Heart left ventricle (tissue), 16 donors: ENCODE data around the gene ARHGAP33. TPM values are rescaled to one million over a fixed set of nuclear protein-coding genes. Genes with fewer than 3 reads are reported as not detected.

Source experiments
- ATAC-seq, 4 donors: fragments of 200-7000 bp; cut with Tn5 transposase; one replicate each; pipeline ENCODE4 v1.9.1; 2020 to 2022; ENCODE audit warnings: moderate library complexity in 4 of 4, mild to moderate bottlenecking in 3 of 4, moderate number of reproducible peaks in 1 of 4
- DNase-seq, 5 donors: peaks; one replicate each; pipeline ENCODE4 v3.0.0-alpha.2; 2020
- H3K27ac ChIP-seq, 12 donors: fragments of 200-600 bp; sonication (generic) in 4 of 12; one replicate each; pipeline versions ENCODE4 v1.5.0 to v1.8.0; 2016 to 2022; ENCODE audit warnings: mild to moderate bottlenecking in 2 of 12
- H3K27me3 ChIP-seq, 9 donors: fragments of 200-600 bp; sonication (generic) in 2 of 9; one replicate each; pipeline versions ENCODE4 v1.5.1 to v1.8.0; 2016 to 2022; ENCODE audit warnings: mild to moderate bottlenecking in 3 of 9
- H3K36me3 ChIP-seq, 9 donors: fragments of 200-600 bp; sonication (generic) in 2 of 9; one replicate each; pipeline versions ENCODE4 v1.5.0 to v1.8.0; 2018 to 2022; ENCODE audit warnings: mild to moderate bottlenecking in 2 of 9
- H3K4me1 ChIP-seq, 12 donors: fragments of 200-600 bp; sonication (generic) in 4 of 12; one replicate each; pipeline versions ENCODE4 v1.5.0 to v1.8.0; 2016 to 2022; ENCODE audit warnings: mild to moderate bottlenecking in 3 of 12
- H3K4me3 ChIP-seq, 12 donors: fragments of 200-600 bp; sonication (generic) in 4 of 12; one replicate each; pipeline versions ENCODE4 v1.5.0 to v1.8.0; 2017 to 2022; ENCODE audit warnings: mild to moderate bottlenecking in 9 of 12, moderate library complexity in 4 of 12
- H3K9me3 ChIP-seq, 12 donors: fragments of 200-600 bp; sonication (generic) in 4 of 12; one replicate each; pipeline versions ENCODE4 v1.5.0 to v1.8.0; 2016 to 2022; ENCODE audit warnings: mild to moderate bottlenecking in 1 of 12
- POLR2A ChIP-seq, 2 donors: fragments of 450-650 bp; IDR thresholded peaks; one replicate each; pipeline ENCODE4 v1.6.1; 2017; ENCODE audit warnings: antibody characterized with exemption in 2 of 2, mild to moderate bottlenecking in 2 of 2, moderate library complexity in 2 of 2
- WGBS, 4 donors: extraction: QIAGEN DNeasy Blood & Tissue Kit in 2 of 4; methylation state at CpG; one replicate each; pipeline versions ENCODE4 v1.1.5 to v1.1.7; 2013 to 2018; 5-methylcytosine and 5-hydroxymethylcytosine counted together
- intact Hi-C, 10 donors: fragments of 100-400 bp; cut with DNase I; formaldehyde crosslinking; loops; one replicate each; pipeline versions ENCODE4 v1.11.1 to v1.14.2; 2022
- polyA plus RNA-seq, 2 donors: library from polyadenylated mRNA; stranded (reverse); fragments of 200-250 nt; gene quantifications; one replicate each; pipeline ENCODE4 v1.2.3, GENCODE V29; 2013
- total RNA-seq, 9 donors: library from RNA; depleted of rRNA in 2 of 9; stranded (reverse); fragments of >200 nt in 2 of 9; fragmentation: NEBNext Ultra II Directional in 3 of 9; extraction: Animal tissue kit (Norgen Biotek cat#: 25700) in 3 of 9; gene quantifications; one replicate each; pipeline versions ENCODE4 v1.1.0 to v1.2.4, GENCODE V29; 2016 to 2023
- TF ChIP-seq, protein P1 (sequence below), 12 donors: fragments of 200-600 bp; sonication (generic) in 4 of 12; IDR thresholded peaks; one replicate each; pipeline versions ENCODE4 v1.5.0 to v1.8.0; 2018 to 2022; ENCODE audit warnings: antibody characterized with exemption in 12 of 12, mild to moderate bottlenecking in 5 of 12
- donor health status: ischemic (EF 13 %, LVEDD 7.1; RV severe dilation, severe dysfunction).
- donor health status: healthy with polysubstance abuse.
- donor health status: DM: no; HTN: yes; CAD: no.
- donor health status: DM: no; HTN: no; CAD: no.
- donor health status: ischemic (EF 25% LVEDD 6.9; RV normal size, moderate dysfunction).
- donor health status: ischemic (EF 25% LVEDD 5.7; RV mildly dilated, moderate dysfunction).
- donor health status: healthy.
- donor health status: DM: yes; HTN: yes; CAD: no.
- donor health status: ischemic (EF 35%, LVEDD 5.7; RV mildly dilated, moderate dysfunction).
- donor health status: nonischemic (EF 11% LVEDD 7.7; RV severe dilation, severe dysfunction).
- donor health status: DM: yes; HTN: yes; CAD: no.
- donor health status: PGD.
- donor health status: ischemic (EF 29% LVEDD 5.4; RV normal size, mild dysfunction).
- donor health status: nonischemic (EF 23%, LVEDD 6.1; RV moderate dilation, normal function).

ARHGAP33 gene
- total and polyA plus RNA-seq, 11 donors, result 0.50 to 7.8 (median 3.4) TPM

DNA sequence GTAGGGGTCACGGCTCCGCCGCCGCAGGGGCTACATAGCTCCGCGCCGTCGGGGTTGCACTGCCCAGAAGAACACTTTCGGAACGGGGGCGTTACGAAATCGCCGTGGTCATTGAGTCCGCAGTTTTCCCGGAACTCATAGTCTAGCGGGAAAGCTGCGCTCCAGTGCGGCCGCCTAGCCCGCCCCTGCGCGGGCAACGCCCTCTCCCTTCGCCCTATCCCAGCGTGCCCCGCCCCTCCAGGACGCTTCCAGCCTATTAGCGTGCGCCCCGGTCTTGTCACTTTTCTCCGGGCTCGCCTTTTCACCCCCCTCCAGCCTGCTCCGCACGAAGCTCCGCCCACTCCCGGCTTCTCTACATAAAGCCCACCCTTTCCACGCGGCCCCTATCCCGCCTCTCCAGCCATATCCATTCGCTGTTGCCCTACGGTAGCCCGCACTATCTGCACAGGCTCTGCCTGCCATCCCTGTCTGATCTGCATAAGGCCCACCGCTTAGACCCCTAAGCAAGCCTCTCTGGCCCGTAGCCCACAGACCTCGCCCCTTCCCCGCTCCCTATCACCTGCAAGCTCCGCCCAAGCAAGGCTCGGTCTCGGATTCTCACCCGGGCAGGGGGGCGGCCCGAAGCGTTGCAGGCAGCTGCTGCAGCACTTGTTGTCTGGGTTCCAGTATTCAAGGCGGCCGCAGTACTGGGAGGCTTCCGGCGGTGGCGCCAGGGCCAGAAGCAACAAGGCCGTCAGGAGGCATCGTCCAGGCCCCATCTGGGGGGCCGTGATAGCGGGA, 34.8 kb upstream of the ARHGAP33 start:
- peak overlapping the region in 11 of 12 donors; percentile 60 to 95 (median 74) for H3K27ac ChIP-seq
- ATAC-seq (peak; percentile 83 to 89 (median 86)), DNase-seq (peak; percentile 97 to 99 (median 99))
- peaks cover 7 to 52% (median 23%) of the 10 kb centered on the region in 12 donors for H3K4me1 ChIP-seq
- H3K9me3 ChIP-seq, result no peaks in the 10 kb centered on the region
- TF ChIP-seq, protein P1, sequence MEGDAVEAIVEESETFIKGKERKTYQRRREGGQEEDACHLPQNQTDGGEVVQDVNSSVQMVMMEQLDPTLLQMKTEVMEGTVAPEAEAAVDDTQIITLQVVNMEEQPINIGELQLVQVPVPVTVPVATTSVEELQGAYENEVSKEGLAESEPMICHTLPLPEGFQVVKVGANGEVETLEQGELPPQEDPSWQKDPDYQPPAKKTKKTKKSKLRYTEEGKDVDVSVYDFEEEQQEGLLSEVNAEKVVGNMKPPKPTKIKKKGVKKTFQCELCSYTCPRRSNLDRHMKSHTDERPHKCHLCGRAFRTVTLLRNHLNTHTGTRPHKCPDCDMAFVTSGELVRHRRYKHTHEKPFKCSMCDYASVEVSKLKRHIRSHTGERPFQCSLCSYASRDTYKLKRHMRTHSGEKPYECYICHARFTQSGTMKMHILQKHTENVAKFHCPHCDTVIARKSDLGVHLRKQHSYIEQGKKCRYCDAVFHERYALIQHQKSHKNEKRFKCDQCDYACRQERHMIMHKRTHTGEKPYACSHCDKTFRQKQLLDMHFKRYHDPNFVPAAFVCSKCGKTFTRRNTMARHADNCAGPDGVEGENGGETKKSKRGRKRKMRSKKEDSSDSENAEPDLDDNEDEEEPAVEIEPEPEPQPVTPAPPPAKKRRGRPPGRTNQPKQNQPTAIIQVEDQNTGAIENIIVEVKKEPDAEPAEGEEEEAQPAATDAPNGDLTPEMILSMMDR (IDR thresholded peaks at IDR 0.05), result peak in 3 of 12 donors; percentile 10 to 31 (median 24)
- peak in 1 of 2 donors; percentile 33 for TF ChIP-seq POLR2A (IDR thresholded peaks at IDR 0.05)
- peaks cover 0 to 45% (median 40%) of the 10 kb centered on the region in 9 donors for H3K36me3 ChIP-seq
- intact Hi-C loops, result loop anchor here in 4 of 10 donors (1.0 to 10.0 kb wide), 4 partner anchors 17 to 314 kb away; partner anchors contain the start of genes LRFN3 (in 2 of the 4), HSPB6 (in 1 of the 4), THAP8 (in 1 of the 4) and WDR62 (in 1 of the 4)
- no peaks in the 10 kb centered on the region for H3K27me3 ChIP-seq
- 0 to 1% (median 0%) methylated on average over 51 to 63 of the region's 63 CpGs for WGBS, 4 donors
- peak overlapping the region; percentile 20 to 80 (median 64) for H3K4me3 ChIP-seq

DNA sequence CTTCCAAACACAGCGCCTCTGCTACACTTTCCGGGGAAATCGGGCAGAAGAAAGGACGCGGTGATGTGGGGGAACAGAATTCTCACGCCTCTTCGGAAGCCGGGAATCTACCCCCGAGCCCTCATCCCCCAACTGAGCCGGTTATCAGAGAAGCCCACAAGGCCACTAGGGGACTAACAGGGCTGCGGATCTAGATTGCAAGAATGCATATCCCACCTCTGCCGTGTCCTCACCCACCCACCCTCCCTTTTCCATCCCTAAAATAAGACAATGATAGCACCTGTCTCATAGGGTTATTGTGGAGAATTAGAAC, 34.2 kb upstream of the ARHGAP33 start:
- intact Hi-C loops, result loop anchor here in 4 of 10 donors (5.0 to 10.0 kb wide), 3 partner anchors 191 to 314 kb away; partner anchors contain the start of genes LRFN3 (in 2 of the 4), THAP8 (in 1 of the 4) and WDR62 (in 1 of the 4)
- no peaks in the 10 kb centered on the region for H3K27me3 ChIP-seq
- 6 to 12% (median 7%) methylated on average over 9 to 12 of the region's 12 CpGs for WGBS, 4 donors
- H3K9me3 ChIP-seq, result no peaks in the 10 kb centered on the region
- peak overlapping the region; percentile 20 to 80 (median 64) for H3K4me3 ChIP-seq
- peaks cover 0 to 42% (median 36%) of the 10 kb centered on the region in 9 donors for H3K36me3 ChIP-seq
- peaks cover 10 to 56% (median 26%) of the 10 kb centered on the region in 12 donors for H3K4me1 ChIP-seq
- peak overlapping the region in 11 of 12 donors; percentile 60 to 95 (median 74) for H3K27ac ChIP-seq
- TF ChIP-seq POLR2A (IDR thresholded peaks at IDR 0.05), result no peak
- TF ChIP-seq, protein P1 (IDR thresholded peaks at IDR 0.05), result no peak
- ATAC-seq (no peak), DNase-seq (no peak)

DNA sequence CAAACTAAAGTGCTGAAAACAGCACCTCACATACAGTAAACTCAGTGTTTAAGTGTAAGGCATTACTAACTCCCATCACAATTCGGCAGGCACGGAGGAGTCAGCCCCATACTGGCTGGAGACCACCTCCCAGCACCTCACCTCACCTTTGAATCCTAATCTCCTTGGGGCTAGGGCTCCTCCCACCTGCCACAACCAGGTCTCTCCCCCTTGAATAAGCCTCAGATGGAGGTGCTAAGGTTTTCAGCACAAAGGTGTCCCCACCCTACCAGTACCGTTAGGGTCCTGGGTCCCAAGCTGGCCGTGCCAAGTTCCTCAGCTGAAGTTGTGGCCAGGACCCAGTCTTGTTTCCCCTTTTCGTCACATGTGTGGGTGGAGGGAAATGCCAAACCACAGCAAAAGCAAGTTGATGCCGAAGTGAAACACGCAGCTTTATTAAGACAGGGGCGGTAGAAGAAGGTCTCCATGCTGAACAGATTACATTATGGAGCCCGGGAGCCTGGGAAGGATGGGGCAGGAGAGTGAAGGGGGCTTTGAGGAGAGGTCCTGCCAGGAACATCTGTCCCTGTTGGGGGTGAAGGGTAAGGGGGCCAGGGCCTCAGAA, 33.1 kb upstream of the ARHGAP33 start, which contains the start of gene IGFLR1:
TSS of gene IGFLR1 (minus strand) at position 332 of the 604 bp plus-strand sequence. CDS start 1,272 bp downstream, outside the sequence.
- DNase-seq, result peak in 1 of 5 donors; percentile 56
- Histone ChIP-seq H3K4me1 (peaks cover 14 to 67% (median 32%) of the 10 kb centered on the region in 12 donors), H3K27ac (peak within 1 kb of the TSS in 10 of 12 donors; percentile 29 to 95 (median 74))

More for the DNA sequence above, 33.1 kb upstream of the ARHGAP33 start, which contains the start of gene IGFLR1:
- H3K36me3 ChIP-seq, result peaks cover 0 to 33% (median 25%) of the 10 kb centered on the region in 9 donors
- WGBS, 4 donors, result 75 to 88% (median 84%) methylated on average over 9 of the region's 9 CpGs
- ATAC-seq, result no peak
- H3K27me3 ChIP-seq, result no peaks in the 10 kb centered on the region
- TF ChIP-seq, protein P1 (IDR thresholded peaks at IDR 0.05), result no peak
- TF ChIP-seq POLR2A (IDR thresholded peaks at IDR 0.05), result no peak
- intact Hi-C loops, result loop anchor here in 4 of 10 donors (5.0 to 10.0 kb wide), 3 partner anchors 190 to 313 kb away; partner anchors contain the start of genes LRFN3 (in 2 of the 4), THAP8 (in 1 of the 4) and WDR62 (in 1 of the 4)
- no peaks in the 10 kb centered on the region for H3K9me3 ChIP-seq
- H3K4me3 ChIP-seq, result peak within 1 kb of the TSS in 10 of 12 donors; percentile 42 to 80 (median 67)
